OCI-M1 (cell line): Measurements from ENCODE around the gene TEK.

Experiments used
- DNase-seq: peaks from one replicate; lab custom pipeline; 2025; lab: John Stamatoyannopoulos, UW

The TEK gene

DNA sequence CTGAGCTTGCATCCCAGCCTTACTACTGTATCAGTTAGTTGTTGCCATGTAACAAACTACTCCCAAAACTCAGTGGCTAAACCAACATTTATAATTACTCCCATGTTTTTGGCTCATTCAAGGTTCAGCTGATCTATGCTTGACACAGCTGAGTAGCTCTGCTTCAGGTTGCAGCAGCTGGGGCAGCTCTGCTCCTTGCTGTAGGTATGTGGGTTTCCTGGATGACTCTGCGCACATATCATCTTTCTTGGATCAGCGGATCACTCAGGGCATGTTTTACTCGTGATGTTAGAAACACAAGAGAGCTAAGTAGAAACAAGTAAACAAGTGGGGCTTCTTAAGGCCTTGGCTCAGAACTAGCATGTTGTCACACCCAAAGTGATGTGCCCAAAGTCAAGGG, 15.1 kb downstream of the TEK start:
- no peak for DNase-seq

DNA sequence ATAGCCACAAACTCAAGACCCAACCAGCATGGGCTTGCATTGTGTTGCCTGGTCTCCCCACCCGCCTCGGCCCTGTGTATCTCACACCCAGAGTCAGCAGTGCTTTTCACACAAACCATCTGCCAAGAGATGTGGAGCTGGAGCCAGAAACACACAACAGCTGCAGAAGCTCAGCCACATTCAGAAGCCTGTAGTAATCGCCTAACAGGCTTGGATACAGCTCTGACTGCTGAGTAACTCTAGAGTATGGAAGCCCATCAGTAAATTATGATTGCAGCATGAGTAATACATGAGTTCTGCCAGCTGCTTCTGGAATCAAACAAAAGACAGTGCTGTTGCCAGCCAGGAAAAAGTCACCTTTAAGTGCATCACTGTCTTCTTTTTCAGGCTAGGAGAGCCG, 16.0 kb downstream of the TEK start:
- DNase-seq = no peak

DNA sequence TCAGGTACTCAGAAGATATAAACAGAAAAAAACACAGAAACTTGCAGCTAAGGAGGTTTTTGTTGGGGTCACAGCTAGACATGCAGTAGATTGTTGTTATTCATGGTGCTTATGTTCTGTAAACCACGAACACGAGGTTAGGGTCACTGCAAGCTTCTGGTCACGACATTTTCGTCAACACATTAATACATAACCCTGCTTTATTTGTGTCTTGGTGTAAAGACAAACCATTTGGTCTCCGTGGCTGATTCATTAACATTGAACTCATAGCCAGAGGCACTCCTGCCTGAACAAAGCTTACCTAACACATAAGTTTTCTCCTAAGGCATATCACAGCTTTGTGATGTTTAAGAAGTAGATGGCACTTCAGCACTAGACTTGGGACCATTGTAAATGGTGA, 16.9 kb downstream of the TEK start:
- DNase-seq = no peak

DNA sequence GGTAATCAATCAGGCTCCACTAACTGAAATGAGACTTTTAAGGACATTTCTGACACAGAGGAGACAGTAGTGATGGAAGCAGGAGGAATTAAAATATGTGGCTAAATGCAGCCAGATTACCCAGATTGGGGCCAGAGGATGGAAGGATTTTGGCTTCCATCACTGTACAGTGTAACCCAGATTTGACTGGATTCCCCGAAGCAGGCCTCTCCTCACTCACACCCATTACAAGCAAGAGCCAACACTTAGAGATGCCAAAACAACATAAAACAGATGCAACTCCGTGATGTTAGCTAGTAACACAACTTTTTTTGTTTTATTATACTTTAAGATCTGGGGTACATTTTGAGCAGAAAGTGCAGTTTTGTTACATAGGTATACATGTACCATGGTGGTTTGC, 17.6 kb downstream of the TEK start:
- no peak for DNase-seq

DNA sequence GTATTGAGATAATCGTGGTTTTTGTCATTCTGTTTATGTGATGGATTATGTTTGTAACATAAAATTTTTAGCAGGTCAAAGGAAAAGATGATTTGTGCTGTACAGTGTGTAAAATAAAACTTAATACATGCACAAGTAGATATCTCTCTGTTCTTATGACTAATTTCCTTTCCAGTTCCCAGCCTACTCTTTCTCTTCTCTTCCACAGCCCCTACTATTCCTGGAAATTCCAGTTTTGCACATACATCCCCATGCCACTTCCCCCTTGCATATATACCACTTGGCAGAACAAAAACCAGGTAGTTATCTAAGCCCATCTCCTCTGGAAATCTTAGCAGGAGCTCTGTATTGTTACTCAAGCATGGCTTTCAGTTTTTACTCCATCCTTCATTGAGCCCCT, 20.2 kb downstream of the TEK start:
- no peak for DNase-seq

DNA sequence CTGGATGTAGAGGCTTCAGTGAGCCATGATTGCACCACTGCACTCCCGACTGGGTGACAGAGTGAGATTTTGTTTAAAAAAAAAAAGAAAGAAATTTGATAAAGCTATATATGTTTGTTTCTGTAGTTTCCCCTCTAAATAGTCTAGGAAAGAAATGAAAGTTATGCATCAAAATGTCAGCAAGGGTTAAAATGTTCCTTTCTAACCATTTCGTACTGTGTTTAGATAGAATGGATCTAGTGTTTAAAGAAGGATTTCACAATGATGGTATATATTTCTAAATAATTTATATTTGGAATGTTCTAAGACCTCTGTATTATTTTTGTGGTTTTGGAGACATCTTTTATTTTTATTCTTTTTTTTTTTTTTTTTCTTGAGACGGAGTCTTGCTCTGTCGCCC, 22.7 kb downstream of the TEK start:
- DNase-seq = no peak

DNA sequence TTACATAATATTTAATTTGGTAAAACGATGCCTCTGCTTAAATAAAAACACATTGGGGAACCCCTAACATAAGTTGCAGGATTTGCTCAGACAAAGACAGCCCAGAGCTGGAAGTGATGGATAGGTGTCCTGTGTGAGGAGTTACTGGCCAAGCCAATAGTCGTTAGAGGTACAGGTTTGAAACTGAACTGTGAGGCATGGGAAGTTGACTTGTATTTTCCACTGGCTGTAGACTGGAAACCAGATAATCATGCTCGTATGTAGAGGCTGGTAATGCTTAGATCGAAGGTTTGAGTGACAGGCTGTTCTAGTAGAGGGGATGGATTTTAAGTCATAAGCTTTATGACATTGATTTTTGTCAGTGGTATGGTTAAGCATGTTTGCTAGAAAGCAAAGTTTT, 24.8 kb downstream of the TEK start:
- no peak for DNase-seq

DNA sequence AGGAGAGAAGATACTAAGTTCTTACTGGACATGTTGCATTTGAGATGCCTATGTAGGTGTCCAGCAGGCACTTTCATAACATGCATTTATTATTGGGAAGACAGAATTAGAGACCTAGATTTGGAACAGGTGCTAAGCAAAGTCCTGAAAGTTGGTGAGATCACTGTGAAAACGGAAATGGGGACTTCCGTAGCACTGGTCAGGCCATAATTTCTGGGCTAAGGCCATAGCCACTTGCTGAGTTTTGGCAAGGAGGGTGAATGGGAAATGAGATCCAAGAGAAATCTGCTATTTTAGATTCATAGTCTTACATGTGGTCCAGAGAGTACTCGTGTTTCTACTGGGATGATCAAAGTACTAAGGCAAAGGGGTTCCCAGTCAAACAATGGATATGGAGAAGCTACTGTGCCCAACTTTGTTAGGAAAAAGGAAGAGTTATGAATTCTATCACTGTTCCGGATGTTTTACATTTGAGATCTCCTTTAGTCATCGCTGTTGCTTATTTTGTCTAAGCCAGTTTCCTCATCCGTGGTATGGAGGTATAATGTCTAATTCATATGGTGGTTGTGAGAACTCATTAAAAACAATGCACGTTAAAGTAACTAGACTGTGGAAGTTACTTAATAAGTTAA, 33.4 kb downstream of the TEK start:
- no peak for DNase-seq

DNA sequence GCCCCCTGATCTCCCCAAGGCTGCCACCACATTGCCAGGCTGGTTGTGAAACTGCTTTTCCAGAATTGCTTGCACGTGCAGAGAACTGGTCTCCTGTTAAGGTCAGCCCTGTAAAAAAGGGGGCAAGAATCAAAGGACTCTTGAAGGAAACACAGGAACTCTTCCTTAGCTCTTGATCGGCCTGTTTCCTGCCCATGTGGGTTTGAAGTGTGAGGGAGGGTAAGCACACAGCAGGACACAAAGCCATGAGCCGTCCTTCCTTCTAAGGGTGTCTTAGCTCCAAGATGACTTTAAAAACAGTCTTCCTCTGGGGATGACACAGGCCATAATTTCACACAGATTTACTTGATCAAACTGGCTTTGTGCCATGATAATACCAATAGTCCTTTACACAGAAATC, 36.1 kb downstream of the TEK start:
- DNase-seq = no peak

DNA sequence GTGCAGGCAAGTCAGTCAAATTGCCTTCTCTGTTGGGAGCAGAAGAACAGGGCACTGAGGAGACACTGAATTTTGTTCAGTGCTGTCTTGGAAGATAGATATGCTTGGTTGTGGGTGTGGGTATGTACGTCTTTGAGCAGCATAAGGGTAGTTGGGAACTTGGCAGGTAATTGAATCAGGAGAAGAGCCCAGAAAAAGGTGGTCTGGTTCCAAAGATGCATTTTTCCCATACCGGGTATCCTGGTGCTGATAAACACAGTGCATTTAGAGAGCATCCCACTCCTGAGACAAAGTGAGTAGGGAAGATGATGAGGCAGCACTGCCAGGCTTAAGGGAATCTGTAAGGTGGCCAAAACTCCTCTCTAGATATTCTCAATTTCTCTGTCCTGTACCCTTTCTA, 40.6 kb downstream of the TEK start:
- no peak for DNase-seq

DNA sequence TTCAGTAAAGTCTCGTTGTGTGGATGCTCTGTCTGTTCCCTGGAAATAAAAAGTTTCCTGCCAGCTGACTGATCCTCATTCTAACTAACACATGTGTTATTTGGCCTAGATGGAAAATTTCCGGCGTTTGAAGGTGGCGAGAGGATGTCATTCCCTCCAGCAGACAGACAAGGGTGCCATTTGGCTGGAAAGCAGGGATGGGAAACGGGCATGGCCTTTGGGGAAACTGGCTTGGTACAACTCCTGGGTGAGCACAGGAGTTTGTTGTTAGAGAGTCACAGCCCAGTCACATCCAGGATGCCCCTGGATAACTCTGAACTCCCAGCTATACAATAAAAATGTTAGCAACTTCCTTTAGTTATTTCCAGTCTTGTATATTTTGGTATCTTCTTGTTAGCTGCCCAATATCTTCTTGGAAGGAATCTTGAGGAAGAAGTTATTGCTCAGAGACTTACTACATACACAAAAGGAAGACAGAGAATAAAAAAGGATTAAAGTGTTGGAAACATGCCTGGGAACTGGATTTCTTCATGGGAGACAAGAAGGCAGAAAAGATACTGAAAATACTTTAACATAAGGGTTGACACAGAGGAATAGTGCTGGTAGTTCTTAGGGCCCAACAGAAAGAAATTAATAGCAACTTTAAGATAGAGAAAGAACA, 41.9 kb downstream of the TEK start:
- no peak for DNase-seq

DNA sequence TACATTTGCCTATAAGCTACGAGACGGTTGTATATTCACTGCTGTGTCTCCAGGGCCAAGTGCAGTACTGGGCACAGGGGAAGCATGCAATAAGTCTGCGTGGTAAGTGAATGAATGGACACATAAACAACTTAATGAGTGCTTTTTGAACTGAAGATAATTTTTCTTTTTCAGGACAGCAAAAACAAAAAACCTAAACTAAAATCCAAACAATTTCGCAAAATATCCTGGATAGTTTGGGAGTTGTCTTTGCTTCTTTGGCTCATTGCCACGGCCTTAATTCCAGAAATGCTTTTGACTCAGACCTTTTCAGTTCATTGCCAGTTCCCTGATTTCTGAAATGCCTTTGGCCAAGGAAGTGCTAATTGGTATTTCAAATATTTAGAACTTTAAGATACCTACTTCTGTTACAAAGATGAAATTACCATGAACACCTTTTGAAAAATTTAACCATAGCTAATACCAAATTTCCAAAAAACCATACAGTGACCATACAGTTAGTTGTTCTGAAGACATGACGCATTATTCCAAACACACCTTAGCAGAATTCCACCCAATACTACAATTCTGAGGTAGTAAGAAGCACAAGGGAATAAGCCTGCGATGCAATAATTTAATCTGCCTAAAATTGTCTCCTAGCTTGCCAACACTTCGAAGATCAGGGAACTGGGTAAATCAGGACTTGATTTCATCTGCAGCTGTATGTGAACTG, 42.8 kb downstream of the TEK start:
- DNase-seq = no peak

DNA sequence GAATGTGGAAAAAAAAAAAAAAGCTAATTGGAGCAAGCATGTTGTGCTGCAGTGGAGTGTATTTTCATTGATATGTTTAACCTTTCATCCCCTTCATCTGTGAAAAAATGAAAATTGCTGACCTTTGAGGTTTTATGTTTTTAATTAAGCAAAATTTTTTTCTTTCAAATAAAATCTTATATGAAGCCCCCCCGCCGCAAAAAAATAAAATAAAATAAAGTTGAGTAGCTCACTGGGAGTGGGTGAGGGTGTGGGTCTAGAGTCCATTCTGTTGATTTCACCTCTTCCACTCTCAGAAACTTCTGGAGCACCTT, 43.3 kb downstream of the TEK start:
- no peak for DNase-seq

DNA sequence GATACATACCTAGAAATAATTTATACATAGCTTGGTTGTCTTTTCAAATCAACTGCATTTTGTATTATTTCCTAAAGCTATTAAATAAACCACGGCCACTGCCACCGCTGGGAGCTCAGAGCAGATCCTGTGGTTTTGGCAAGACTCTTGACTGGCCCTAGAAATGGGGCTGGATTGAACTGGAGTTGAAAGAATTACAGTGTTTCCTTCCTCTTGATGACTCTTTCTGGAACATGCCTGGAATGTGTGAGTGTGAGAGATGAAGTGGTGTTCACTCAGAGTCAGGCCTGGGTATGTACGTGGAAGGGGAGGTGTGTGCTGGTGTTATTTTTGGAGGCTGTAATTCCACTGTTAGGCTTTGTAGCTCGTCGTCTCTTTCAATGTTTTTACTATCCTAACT, 45.9 kb downstream of the TEK start:
- DNase-seq = no peak

DNA sequence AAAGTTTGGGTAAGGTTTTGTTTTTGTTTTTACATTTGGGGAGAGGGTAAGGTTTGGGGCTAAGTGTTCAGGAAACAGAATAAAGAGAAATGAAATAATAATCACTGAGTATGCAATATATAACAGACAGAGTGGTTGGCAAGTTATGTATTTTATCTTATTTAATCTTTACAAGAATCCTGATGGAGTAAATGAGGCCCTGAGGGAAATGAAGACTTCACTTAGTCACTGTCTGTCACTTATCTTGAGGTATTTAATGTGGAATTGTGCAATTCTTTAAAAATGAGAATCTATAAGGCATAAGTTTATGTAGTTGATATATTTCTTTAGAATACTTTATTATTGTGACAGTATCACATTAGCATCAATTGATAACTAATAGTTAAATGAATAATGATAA, 48.1 kb downstream of the TEK start:
- DNase-seq = peak; percentile 30

DNA sequence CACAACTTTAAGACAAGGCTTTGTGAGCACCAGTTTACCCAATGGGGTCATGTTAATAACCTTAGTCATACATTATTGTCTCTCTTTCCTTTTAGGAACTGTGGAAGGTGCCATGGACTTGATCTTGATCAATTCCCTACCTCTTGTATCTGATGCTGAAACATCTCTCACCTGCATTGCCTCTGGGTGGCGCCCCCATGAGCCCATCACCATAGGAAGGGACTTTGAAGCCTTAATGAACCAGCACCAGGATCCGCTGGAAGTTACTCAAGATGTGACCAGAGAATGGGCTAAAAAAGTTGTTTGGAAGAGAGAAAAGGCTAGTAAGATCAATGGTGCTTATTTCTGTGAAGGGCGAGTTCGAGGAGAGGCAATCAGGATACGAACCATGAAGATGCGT, 48.7 kb downstream of the TEK start:
- DNase-seq = no peak

DNA sequence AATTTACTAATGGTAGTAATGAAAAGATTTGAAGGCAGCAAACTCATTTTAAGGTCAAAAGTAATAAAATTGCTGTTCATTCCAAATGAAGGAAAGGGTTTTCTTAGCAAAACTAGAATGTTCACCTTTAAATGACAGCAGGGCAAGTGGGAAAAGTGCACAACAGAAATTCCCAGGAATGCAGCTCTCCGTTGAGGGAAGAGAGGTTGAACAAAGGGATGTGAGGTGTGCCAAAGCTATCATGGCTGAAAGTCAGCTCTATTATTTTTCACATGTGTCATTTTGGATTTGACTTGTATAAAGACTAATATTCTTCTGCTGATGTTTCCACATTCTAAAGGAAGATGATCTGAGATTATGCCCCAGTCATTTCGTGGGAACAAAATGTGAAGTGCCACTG, 51.6 kb downstream of the TEK start:
- DNase-seq = no peak

DNA sequence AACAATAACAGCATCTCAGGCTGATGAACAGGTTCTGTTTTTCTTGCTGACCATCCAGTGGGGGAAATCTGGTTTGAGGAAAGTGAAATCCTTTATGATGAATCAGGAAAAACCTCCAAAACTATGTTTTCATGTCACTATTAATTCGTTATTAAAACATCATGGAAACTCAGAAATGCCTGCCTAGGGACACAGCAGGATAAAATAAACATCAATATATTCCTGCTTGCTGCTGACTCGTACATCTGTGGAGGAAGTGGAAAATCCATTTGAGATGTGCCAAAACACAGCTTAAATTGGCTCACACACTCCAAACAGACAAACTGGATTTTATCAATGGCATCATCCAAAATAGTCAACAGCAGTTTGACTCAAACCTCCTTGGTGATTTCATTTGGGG, 53.0 kb downstream of the TEK start:
- no peak for DNase-seq

DNA sequence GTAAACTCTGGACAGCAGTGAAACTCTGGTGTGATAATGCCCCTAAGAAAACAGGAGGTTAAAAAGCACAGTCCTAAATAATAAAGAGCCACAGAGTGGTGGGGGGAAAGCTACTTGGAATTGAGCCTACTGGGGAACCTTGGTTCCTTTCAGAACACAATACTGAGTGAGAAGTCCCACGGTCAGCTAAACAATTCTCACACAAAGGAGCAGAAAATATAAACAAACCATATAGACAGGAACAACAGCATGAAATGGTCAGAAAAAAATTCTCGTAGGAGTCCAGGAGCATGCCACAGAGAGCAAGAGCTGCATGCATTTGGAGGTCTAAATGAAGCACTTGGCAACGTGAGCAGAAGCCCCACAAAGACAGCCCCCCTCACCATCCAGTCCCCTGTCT, 56.0 kb downstream of the TEK start:
- no peak for DNase-seq

DNA sequence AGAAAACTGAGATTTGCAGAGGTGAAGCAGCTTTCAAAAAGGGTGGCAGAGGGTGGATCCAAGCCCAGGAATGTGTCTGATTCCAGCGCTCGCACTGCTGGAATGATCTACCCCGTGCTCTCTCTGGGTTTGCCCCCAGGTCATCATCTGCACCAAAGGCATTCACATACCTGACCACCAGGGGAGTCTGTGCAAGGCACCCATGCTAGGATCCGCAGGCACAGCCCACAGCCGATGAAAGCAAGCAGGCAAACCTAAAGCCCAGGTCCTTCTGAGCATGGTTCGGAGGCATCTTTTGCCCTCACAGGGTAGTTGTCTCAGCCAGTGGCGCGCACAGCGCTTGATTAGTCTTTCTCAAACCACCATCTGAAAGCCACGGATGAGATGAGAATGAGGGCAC, 56.6 kb downstream of the TEK start:
- no peak for DNase-seq

DNA sequence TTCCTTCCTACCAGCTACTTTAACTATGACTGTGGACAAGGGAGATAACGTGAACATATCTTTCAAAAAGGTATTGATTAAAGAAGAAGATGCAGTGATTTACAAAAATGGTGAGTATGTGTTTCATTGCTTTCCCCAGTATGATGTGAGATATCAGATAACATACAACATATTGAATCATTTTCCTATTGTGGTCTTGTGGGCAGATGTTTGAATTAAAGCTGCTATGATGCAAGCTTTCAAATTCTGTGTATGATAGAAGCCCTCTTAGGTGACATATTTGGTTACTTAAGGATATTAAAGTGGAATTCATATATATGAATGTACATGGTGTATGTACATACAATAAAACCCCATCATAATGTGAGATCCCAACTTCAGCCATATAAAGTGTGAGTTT, 59.5 kb downstream of the TEK start:
- DNase-seq = no peak

DNA sequence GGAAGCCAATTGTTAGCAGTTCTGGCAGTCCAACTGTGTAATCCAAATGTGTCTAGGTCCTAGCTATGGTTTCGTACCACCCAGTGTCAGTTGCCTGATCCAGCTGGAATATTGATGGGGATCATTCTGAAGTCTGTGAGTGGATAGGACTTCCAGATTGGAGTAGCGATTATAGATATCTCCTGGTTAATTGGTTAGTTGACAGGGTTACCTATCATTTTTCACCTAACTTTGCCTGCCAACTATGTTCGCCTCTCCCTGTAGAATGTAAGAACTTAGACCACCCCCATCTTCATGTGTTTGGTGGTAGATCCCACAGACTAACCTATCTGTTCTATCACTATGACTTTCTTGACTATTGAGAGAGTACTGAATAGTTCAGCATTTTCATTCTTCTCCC, 59.9 kb downstream of the TEK start:
- no peak for DNase-seq

DNA sequence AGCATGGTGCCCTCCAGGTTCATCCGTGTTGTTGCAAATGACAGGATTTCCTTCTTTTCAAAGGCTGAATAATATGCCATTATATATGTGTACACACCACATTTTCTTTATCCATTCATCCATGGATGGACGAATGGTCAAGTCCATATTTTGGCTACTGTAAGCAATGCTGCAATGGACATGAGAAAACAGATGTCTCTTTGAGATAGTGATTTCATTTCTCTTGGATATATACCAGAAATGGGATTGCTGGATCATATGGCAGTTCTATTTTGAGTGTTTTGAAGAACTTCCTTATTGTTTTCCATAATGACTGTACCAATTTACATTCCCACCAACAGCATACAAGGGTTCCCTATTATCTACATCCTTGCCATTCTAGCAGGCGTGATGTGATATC, 67.9 kb downstream of the TEK start:
- no peak for DNase-seq

DNA sequence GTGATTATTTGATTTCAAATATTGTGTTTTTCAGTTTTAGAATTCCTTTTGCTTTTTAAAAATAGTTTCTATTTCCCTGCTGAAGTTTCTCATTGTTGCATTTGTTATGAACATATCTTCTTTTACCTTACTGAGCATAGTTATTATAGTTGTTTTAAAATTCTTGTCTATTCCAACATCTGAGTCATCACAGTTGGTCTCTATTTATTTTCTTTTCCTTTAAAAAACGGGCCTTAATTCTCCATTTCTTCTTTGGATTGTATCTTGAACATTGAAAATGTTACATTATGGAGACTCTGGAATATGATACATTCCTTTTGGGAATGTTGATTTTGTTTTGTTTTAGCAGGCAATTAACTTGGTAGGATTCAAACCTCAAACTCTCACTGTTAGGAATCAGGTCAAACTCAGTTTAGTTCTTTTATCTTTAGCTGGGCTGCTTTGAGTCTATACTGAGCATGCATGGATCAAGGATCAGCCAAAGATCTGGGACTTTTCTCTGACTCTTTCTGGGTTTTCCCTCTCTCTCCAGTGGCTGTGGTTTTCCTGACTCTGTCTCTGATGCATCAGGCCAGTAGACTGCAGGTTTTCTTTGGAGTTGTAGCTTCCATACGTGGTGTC, 70.3 kb downstream of the TEK start:
- DNase-seq = no peak
